ENCODE data around the gene SLC9A8. TPM values are rescaled to one million over a fixed set of nuclear protein-coding genes. Genes with fewer than 3 reads are reported as not detected.

The SLC9A8 gene
- total RNA-seq, 1 experiment from 2014 or later, result 6.7 TPM

DNA sequence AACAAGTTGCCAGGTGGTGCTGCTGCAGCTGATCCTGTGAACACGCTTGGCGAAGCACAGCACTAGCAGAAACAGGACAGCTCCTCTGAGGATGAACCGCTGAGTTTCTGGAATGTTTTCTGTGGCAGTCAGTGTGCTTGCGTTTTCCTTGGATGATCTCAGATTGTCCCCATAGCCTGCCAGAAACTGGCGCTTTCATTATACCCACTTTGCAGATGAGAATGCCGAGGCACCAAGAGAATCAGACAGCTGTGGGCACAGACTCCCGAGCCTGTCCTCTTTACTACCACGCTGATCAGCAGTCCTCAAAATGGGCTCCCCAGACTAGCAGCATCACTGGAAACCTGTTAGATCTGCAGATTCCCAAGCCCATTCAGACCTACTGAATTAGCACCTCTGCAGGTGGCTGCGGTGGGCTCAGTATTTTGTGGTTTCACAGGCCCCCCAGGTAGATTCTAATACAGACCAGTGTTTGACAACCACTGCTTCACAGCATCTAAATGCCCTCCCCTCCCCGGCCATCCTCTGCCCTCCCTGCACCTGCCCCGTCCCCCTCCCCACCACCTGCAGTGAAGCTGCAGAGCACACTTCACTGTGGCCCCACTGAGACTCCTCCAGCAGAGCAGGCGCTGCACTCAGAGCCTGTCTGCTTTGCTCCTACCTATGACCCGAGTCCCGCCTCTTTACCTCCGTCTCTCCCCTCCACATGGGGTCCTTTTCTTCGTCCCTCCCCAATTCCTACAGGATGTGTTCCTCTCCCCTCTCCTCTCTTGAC, 73.1 kb downstream of the SLC9A8 start (continued):
- TF ChIP-seq, protein P1, sequence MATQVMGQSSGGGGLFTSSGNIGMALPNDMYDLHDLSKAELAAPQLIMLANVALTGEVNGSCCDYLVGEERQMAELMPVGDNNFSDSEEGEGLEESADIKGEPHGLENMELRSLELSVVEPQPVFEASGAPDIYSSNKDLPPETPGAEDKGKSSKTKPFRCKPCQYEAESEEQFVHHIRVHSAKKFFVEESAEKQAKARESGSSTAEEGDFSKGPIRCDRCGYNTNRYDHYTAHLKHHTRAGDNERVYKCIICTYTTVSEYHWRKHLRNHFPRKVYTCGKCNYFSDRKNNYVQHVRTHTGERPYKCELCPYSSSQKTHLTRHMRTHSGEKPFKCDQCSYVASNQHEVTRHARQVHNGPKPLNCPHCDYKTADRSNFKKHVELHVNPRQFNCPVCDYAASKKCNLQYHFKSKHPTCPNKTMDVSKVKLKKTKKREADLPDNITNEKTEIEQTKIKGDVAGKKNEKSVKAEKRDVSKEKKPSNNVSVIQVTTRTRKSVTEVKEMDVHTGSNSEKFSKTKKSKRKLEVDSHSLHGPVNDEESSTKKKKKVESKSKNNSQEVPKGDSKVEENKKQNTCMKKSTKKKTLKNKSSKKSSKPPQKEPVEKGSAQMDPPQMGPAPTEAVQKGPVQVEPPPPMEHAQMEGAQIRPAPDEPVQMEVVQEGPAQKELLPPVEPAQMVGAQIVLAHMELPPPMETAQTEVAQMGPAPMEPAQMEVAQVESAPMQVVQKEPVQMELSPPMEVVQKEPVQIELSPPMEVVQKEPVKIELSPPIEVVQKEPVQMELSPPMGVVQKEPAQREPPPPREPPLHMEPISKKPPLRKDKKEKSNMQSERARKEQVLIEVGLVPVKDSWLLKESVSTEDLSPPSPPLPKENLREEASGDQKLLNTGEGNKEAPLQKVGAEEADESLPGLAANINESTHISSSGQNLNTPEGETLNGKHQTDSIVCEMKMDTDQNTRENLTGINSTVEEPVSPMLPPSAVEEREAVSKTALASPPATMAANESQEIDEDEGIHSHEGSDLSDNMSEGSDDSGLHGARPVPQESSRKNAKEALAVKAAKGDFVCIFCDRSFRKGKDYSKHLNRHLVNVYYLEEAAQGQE (IDR thresholded peaks at IDR 0.05; ENCODE audit: low read depth), result no peak

DNA sequence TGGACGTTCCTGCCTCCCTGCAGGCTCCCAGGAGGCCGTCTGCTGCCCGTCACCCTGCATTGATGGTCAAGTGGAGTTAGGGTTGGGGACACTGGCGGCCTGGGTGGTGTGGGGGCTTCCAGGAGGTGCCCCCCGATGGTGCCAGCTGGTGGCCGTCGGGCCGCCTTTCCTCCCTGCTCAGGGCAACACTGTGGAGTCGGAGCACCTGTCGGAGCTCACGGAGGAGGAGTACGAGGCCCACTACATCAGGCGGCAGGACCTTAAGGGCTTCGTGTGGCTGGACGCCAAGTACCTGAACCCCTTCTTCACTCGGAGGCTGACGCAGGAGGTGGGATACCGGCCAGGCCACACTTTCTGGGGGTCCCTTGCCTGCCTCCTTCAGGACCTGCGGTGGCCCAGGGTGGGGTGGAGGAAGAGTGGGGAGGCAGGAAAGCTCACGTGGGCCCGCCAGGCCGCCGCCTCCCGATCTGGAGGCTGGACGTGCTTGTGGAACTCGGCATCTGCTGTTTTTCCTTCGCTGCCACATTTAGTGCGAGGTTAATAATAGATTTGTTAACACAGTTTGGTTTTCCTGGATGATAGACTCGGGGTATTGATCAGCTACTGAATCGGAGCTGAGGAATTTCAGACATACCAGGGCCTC, 74.1 kb downstream of the SLC9A8 start:
- Histone ChIP-seq H2AFZ (ENCODE audit: low read depth, low read length, poor library complexity, severe bottlenecking) (no peak overlapping the region), H3K4me2 (ENCODE audit: low read length) (no peak overlapping the region), H3K79me2 (ENCODE audit: insufficient read depth, low read length) (no peaks in the 10 kb centered on the region), H4K20me1 (ENCODE audit: insufficient read depth) (no peaks in the 10 kb centered on the region), H3K4me3 (replicated peaks in 1 of 2; ENCODE audit: low read depth in 1 of 2, low read length in 2 of 2) (no peak overlapping the region), H3K27me3 (ENCODE audit: insufficient read depth, low read length) (no peaks in the 10 kb centered on the region), H3K4me1 (ENCODE audit: control insufficient read depth in 1 of 2, insufficient read depth in 2 of 2, low read length in 2 of 2) (peaks cover 0 to 5% of the 10 kb centered on the region in 2 experiments; a peak in 1 of 4 replicates), H3K27ac (ENCODE audit: low read depth, low read length) (no peak overlapping the region), H3K9ac (ENCODE audit: low read length) (no peak overlapping the region), H3K9me3 (ENCODE audit: control insufficient read depth in 1 of 2, insufficient read depth in 1 of 2, low read depth in 1 of 2, low read length in 2 of 2) (no peaks in the 10 kb centered on the region), H3K36me3 (ENCODE audit: control insufficient read depth in 1 of 2, insufficient read depth in 2 of 2, low read length in 2 of 2) (no peaks in the 10 kb centered on the region), H3K9me2 (ENCODE audit: insufficient read depth) (no peaks in the 10 kb centered on the region)
- no TSS peak for BruUV-seq (replicated peaks)
- ChIA-PET CTCF (interaction anchor here (0.6 to 5.5 kb wide), 3 partner anchors 14 to 386 kb away, joined by 3 to 43 read pairs (median 5); no protein-coding TSS in a partner anchor), POLR2A (no interaction called here), RAD21 (ENCODE audit: low non-redundant PET in 1 of 2, low total read pairs in 2 of 2, uncharacterized antibody in 2 of 2, unreplicated experiment in 2 of 2) (no interaction called here)
- no peak for ATAC-seq
- DNase-seq (ENCODE audit: low read depth, low spot score), result no peak
- intact Hi-C loops (cut with micrococcal nuclease), result loop anchor here (5.0 kb wide), 2 partner anchors 186 to 344 kb away; no protein-coding TSS in a partner anchor
- TF ChIP-seq EGR1 (IDR thresholded peaks at IDR 0.05; ENCODE audit: low read depth) (no peak), CBX3 (IDR thresholded peaks at IDR 0.05; ENCODE audit: low read depth) (no peak), ZNF274 (IDR thresholded peaks at IDR 0.05; ENCODE audit: low read depth, low read length) (no peak), SRF (IDR thresholded peaks at IDR 0.05; ENCODE audit: low read depth) (no peak), ELF1 (IDR thresholded peaks at IDR 0.05; ENCODE audit: borderline replicate concordance, low read depth) (no peak), ZFX (IDR thresholded peaks at IDR 0.05) (no peak), SIN3A (IDR thresholded peaks at IDR 0.05; ENCODE audit: low read depth) (no peak), EZH2phosphoT487 (IDR thresholded peaks at IDR 0.05; ENCODE audit: borderline replicate concordance) (no peak), YY1 (IDR thresholded peaks at IDR 0.05; ENCODE audit: extremely low read depth, insufficient replicate concordance, low read depth, low read length) (no peak), POLR2AphosphoS5 (IDR thresholded peaks at IDR 0.05; ENCODE audit: low read depth, low read length) (no peak), JUND (IDR thresholded peaks at IDR 0.05) (no peak), TCF7L2 (IDR thresholded peaks at IDR 0.05; ENCODE audit: borderline replicate concordance, extremely low read depth, insufficient read depth, insufficient read length) (no peak), POLR2A (IDR thresholded peaks at IDR 0.05; ENCODE audit: borderline replicate concordance, extremely low read depth, insufficient read depth, insufficient read length) (no peak), SP1 (IDR thresholded peaks at IDR 0.05; ENCODE audit: low read depth) (no peak)
- TF ChIP-seq, protein P2, sequence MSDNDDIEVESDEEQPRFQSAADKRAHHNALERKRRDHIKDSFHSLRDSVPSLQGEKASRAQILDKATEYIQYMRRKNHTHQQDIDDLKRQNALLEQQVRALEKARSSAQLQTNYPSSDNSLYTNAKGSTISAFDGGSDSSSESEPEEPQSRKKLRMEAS (IDR thresholded peaks at IDR 0.05), result no peak
- TF ChIP-seq, protein P1 (IDR thresholded peaks at IDR 0.05; ENCODE audit: low read depth), result no peak
- TF ChIP-seq, protein P3, sequence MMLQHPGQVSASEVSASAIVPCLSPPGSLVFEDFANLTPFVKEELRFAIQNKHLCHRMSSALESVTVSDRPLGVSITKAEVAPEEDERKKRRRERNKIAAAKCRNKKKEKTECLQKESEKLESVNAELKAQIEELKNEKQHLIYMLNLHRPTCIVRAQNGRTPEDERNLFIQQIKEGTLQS (IDR thresholded peaks at IDR 0.05), result no peak
